ENCODE measurements around the gene ACTL8. TPM values are rescaled to one million over a fixed set of nuclear protein-coding genes. Genes with fewer than 3 reads are reported as not detected.

Gene ACTL8
- polyA plus RNA-seq, 3 donors = not detected

- DNase-seq = no peak
Observed at GRCh38 chr1:17770983-17771382, 15.8 kb downstream of the ACTL8 start.

- no peak for DNase-seq
Observed at GRCh38 chr1:17772615-17773212, 17.6 kb downstream of the ACTL8 start.

- no peak for DNase-seq
Observed at GRCh38 chr1:17773591-17774326, 18.6 kb downstream of the ACTL8 start.

GRCh38 chr1:17774452-17774851 lies 19.3 kb downstream of the ACTL8 start:
- no peak for DNase-seq

GRCh38 chr1:17775796-17776195 lies 20.7 kb downstream of the ACTL8 start:
- no peak for DNase-seq

- no peak for DNase-seq
Observed at GRCh38 chr1:17776426-17776825, 21.3 kb downstream of the ACTL8 start.

- DNase-seq = no peak
Observed at GRCh38 chr1:17777330-17777729, 22.2 kb downstream of the ACTL8 start.

GRCh38 chr1:17777818-17778217 lies 22.7 kb downstream of the ACTL8 start:
- DNase-seq = no peak

GRCh38 chr1:17780916-17781315 lies 25.8 kb downstream of the ACTL8 start:
- DNase-seq = no peak

GRCh38 chr1:17789926-17790325 lies 34.8 kb downstream of the ACTL8 start:
- no peak for DNase-seq

GRCh38 chr1:17790383-17791054 lies 35.4 kb downstream of the ACTL8 start:
- DNase-seq = no peak

- DNase-seq = no peak
Observed at GRCh38 chr1:17791055-17791390, 35.9 kb downstream of the ACTL8 start.

GRCh38 chr1:17791480-17791879 lies 36.3 kb downstream of the ACTL8 start:
- DNase-seq = no peak

- DNase-seq = no peak
Observed at GRCh38 chr1:17792421-17792820, 37.3 kb downstream of the ACTL8 start.

GRCh38 chr1:17795081-17795809 lies 40.1 kb downstream of the ACTL8 start:
- no peak for DNase-seq

GRCh38 chr1:17795836-17796645 lies 40.9 kb downstream of the ACTL8 start:
- DNase-seq = no peak

- DNase-seq = no peak
Observed at GRCh38 chr1:17797478-17797877, 42.3 kb downstream of the ACTL8 start.

- DNase-seq = no peak
Observed at GRCh38 chr1:17798011-17798410, 42.9 kb downstream of the ACTL8 start.

- DNase-seq = no peak
Observed at GRCh38 chr1:17798799-17799382, 43.8 kb downstream of the ACTL8 start.

GRCh38 chr1:17799642-17800041 lies 44.5 kb downstream of the ACTL8 start:
- no peak for DNase-seq

- DNase-seq = no peak
Observed at GRCh38 chr1:17802164-17802563, 47.0 kb downstream of the ACTL8 start.
